ENCODE results near the gene CD163.
"Not testable (repeated sequence)": the region's sequence is repeated elsewhere in the genome, so short reads cannot be mapped to it uniquely, and the experiment has no call there.

CD163 gene

GRCh38 chr12:7503686-7504415, at the start of gene CD163:
Gene CD163, minus strand, starts transcription at chr12:7503777. Its CDS starts 87 bp downstream, at chr12:7503690.
- no peak for DNase-seq

- no peak for DNase-seq
Measured at GRCh38 chr12:7542813-7543212, 39.2 kb upstream of the CD163 start.

GRCh38 chr12:7542046-7542445, 38.5 kb upstream of the CD163 start:
- no peak for DNase-seq

GRCh38 chr12:7514416-7514815, 10.8 kb upstream of the CD163 start:
- no peak for DNase-seq

- no peak for DNase-seq
Measured at GRCh38 chr12:7512553-7512952, 9.0 kb upstream of the CD163 start.

- DNase-seq: not testable (repeated sequence)
Measured at GRCh38 chr12:7509793-7510470, 6.4 kb upstream of the CD163 start.

- no peak for DNase-seq
Measured at GRCh38 chr12:7502612-7503011, 965 bp downstream of the CD163 start.

GRCh38 chr12:7501031-7501588, 2.5 kb downstream of the CD163 start:
- no peak for DNase-seq

GRCh38 chr12:7499636-7500035, 3.9 kb downstream of the CD163 start:
- no peak for DNase-seq

- no peak for DNase-seq
Measured at GRCh38 chr12:7498809-7499208, 4.8 kb downstream of the CD163 start.

GRCh38 chr12:7497661-7498060, 5.9 kb downstream of the CD163 start:
- DNase-seq: no peak

GRCh38 chr12:7496451-7496850, 7.1 kb downstream of the CD163 start:
- DNase-seq: no peak

GRCh38 chr12:7495136-7495535, 8.4 kb downstream of the CD163 start:
- DNase-seq: no peak

GRCh38 chr12:7493006-7493405, 10.6 kb downstream of the CD163 start:
- DNase-seq: no peak

- DNase-seq: no peak
Measured at GRCh38 chr12:7486512-7486911, 17.1 kb downstream of the CD163 start.

GRCh38 chr12:7485095-7485494, 18.5 kb downstream of the CD163 start:
- no peak for DNase-seq

GRCh38 chr12:7483343-7483742, 20.2 kb downstream of the CD163 start:
- DNase-seq: no peak

GRCh38 chr12:7479771-7480170, 23.8 kb downstream of the CD163 start:
- no peak for DNase-seq

- DNase-seq: no peak
Measured at GRCh38 chr12:7472060-7472459, 31.5 kb downstream of the CD163 start.

GRCh38 chr12:7460375-7461259, 43.0 kb downstream of the CD163 start:
- DNase-seq: no peak

GRCh38 chr12:7459973-7460372, 43.6 kb downstream of the CD163 start:
- no peak for DNase-seq

GRCh38 chr12:7451756-7452155, 51.8 kb downstream of the CD163 start:
- DNase-seq: no peak

- no peak for DNase-seq
Measured at GRCh38 chr12:7450667-7451066, 52.9 kb downstream of the CD163 start.

All from NCI-H1417 treated with DMSO at 0.1 percent for 48 hours (cell line).